ENCODE data around the gene HOMER2. TPM values are rescaled to one million over a fixed set of nuclear protein-coding genes. Genes with fewer than 3 reads are reported as not detected.

Gene HOMER2
- total and polyA plus RNA-seq, 2 experiments from 2014 or later, result 10.8 to 23.9 TPM

- no peaks in the 10 kb centered on the region for H4K20me1 ChIP-seq (replicated peaks; ENCODE audit: insufficient read depth)
- H3K4me1 ChIP-seq (ENCODE audit: insufficient read depth), result no peaks in the 10 kb centered on the region
- no peaks in the 10 kb centered on the region for H3F3A ChIP-seq (replicated peaks; ENCODE audit: low read depth)
- no peak overlapping the region for H3K27ac Mint-ChIP-seq
- H3K9me2 ChIP-seq (ENCODE audit: insufficient read depth), result 0 out of 2 replicates have a peak, but pooled peaks cover 3% of the 10 kb centered on the region
- H3K4me1 Mint-ChIP-seq, result no peaks in the 10 kb centered on the region; the same call in 2 of the 3 replicates
- no peaks in the 10 kb centered on the region for H3K9me3 Mint-ChIP-seq
- no peaks in the 10 kb centered on the region for H3K36me3 Mint-ChIP-seq (ENCODE audit: low read depth)
- H3K27me3 ChIP-seq (ENCODE audit: insufficient read depth), result no peaks in the 10 kb centered on the region
- TF ChIP-seq NANOG (IDR thresholded peaks at IDR 0.05; ENCODE audit: borderline replicate concordance) (no peak), CREB1 (CRISPR knock-in tag; IDR thresholded peaks at IDR 0.05; ENCODE audit: low read depth) (no peak), ETS1 (IDR thresholded peaks at IDR 0.05) (no peak), EZH2phosphoT487 (IDR thresholded peaks at IDR 0.05; ENCODE audit: unreplicated experiment) (no peak), EZH2 (IDR thresholded peaks at IDR 0.05; ENCODE audit: low read depth, unreplicated experiment) (no peak), POLR2AphosphoS5 (IDR thresholded peaks at IDR 0.05; ENCODE audit: low read depth) (no peak), STAT1 (IDR thresholded peaks at IDR 0.05; ENCODE audit: unreplicated experiment) (no peak), REST (IDR thresholded peaks at IDR 0.05; ENCODE audit: unreplicated experiment) (no peak), JUNB (IDR thresholded peaks at IDR 0.05; ENCODE audit: unreplicated experiment) (no peak), CTCF (conservative IDR thresholded peaks at IDR 0.05; ENCODE audit: low read depth in 2 of 2) (no peak), ZNF331 (CRISPR knock-in tag; IDR thresholded peaks at IDR 0.05; ENCODE audit: low read depth) (no peak), ZNF114 (CRISPR knock-in tag; IDR thresholded peaks at IDR 0.05) (no peak), ZNF462 (CRISPR knock-in tag; IDR thresholded peaks at IDR 0.05) (no peak)
- ATAC-seq, result no peak
- H3K79me2 ChIP-seq (replicated peaks; ENCODE audit: insufficient read depth), result no peaks in the 10 kb centered on the region
- H3K4me2 ChIP-seq, result no peak overlapping the region
- no peak overlapping the region for H2AFZ ChIP-seq
- no peak overlapping the region for H3K4me3 Mint-ChIP-seq
- no peak overlapping the region for H3K27ac ChIP-seq (ENCODE audit: low read depth)
- H3K4me3 ChIP-seq, result no peak overlapping the region
- no peaks in the 10 kb centered on the region for H3K36me3 ChIP-seq (ENCODE audit: insufficient read depth)
- no peak for DNase-seq (ENCODE audit: low spot score)
- H3K27me3 Mint-ChIP-seq (ENCODE audit: insufficient read depth, low read depth, poor library complexity), result peaks cover 5% of the 10 kb centered on the region
Measured at GRCh38 chr15:82918162-82918561, 34.4 kb downstream of the HOMER2 start.

Measured in GM23338 (cell line).